Measurements from ENCODE around the gene CORO1C.

CORO1C gene

DNA sequence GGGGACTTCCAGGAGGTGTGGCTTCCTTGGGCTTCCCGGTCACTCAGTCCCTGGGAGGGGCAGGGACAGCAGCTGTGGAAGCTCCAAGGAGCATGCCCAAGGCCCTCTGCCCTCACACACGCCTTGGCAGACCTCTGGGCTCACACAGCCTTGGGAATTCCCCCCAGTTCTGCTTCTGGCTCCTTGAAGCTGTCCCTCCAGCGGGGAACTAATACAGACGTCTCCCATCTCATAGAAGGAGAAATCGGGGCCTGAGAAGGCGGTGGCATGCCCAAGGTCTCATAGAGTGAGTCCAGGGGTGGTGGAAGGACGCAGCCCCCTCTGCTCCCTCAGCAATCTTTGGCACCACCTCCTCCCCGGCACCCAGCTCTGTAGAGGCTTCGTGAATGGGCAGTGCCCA, 117.8 kb downstream of the CORO1C start:
- no peak for FAIRE-seq

DNA sequence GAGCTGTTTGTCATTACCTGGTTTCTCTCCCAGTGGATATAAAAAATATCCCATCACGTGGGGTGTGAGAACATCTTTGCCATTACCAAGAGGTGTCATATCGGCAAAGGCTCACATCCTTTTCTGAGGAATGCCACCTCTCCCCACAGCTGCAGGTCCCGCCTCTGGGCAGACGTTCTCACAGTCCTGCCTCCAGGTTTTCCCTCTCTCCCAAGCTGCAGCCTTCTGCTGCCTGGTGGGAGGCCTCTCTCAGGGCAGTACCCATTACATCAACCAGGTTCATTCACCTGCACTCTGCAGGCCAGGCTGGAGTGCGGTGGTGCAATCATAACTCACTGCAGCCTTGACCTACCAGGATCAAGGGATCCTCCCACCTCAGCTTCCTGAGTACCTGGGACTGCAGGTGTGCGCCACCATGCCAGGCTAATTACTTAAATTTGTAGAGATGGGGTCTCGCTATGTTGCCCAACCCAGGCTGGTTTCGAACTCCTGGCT, 118.5 kb downstream of the CORO1C start:
- no peak for FAIRE-seq

DNA sequence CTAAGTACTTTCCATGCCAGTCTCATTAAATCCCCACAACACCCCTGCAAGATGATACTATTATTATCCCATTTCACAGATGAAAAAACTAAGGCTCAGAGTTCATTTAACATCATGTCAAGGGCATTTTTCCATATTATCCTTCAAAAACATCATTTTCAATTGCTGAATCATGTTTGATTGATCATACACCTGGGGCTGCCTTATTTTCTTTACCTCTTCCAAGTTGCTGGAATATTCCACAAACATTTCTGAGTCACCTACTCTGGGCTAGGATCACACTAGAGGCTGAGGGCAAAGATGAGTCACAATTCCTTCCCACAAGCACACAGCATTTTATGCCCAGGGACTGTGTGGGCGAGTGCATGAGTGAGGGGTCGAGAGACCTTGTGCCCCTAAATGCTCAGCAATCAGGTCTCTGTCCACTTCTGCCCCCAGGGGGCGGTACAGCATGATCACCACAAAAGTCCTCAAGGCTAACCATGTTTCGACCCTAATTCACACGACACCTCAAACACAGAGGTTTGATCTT, 119.4 kb downstream of the CORO1C start:
- no peak for FAIRE-seq

DNA sequence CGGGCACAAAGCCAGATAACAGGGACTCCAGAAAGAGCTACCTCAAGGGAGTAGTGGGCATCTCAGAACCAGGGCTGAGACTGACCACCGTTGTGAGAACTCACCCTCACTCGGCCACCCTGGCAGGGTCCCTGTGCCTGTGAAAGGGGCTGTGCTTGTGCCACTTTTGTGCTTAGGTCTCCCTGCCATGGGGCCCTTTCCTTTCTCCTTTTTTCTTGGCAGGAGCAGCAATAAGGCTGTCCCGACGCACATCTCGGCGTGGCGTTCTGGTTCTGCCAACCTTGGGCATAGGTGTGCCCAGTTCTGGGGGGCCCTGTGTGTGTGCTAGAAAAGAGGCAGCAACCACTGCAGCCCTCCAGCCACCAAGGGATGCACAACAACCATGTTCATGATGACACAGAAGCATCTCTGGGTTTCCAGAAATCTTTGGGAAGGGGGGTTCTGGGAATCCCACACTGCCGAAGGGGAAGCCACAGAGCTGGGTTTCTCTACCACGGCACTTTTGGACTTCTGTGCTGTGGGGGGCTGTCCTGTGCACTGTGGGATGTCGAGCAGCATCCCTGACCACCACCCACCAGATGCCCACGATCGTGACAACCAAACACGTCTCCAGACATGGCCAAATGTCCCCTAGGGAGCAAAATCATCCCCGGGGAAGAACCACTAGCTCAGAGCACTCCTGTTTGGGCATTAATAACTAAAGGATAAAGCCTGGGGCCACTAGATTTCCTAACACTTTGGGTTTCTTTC, 120.3 kb downstream of the CORO1C start:
- no peak for FAIRE-seq

DNA sequence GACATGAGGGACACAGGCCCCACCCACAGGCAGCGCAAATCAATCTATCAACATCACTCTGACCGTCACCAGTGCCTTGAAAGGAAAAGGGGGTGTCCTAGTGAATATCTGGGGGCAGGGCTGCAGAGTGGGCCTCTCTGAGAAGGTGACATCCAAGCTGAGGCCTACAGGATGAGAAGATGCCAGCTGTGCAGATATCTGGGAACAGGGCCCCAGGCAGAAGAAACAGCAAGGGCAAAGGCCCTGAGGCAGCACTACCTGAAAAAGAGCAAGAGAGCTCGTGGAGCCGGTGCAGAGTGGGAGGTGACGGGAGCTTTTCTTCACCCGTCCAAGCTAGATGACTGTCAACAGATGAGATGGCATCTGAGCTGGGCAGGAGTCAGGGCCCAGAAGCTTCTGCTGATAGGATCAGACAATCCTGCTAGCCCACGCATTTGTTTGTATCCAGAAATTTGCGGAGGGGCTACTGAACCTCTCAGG, 120.9 kb downstream of the CORO1C start:
- no peak for FAIRE-seq

DNA sequence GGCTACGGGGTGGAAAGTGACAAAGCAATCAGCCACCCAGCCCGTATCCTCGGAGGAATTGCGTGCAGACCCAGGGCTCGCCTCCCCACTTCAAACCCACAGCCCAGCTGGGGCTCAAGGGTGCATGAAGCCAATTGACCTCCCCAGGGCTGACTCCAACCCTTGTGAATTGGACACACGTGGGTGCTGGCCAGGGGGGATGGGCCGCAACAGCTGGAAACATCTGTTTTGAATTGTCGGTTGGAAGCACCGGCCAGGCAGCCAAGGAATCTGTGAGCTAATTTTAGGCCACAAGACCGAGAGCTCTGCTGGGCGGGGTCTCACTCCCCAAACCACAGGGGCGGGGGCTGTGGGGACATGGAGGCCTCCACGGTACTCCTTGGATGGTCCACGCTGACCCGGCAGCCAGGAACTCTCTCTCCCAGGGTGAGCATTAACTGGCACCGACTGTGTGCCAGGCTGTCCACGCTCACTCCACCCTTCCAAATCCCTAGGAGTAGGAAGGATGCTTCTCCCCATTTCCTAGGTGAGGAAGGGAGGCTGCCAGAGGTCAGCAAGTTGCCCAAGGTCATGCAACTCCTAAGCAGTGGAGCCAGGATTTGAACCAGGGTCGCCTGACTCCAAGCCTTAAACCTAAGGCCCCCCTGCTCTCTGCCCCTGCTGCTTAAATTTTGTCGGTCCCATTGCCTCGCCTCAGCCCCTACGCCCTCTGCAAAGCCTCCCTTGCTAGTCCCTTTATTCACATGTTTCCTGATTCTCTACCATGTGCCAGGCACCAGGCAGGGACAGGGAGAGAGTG, 121.6 kb downstream of the CORO1C start:
- FAIRE-seq: no peak

DNA sequence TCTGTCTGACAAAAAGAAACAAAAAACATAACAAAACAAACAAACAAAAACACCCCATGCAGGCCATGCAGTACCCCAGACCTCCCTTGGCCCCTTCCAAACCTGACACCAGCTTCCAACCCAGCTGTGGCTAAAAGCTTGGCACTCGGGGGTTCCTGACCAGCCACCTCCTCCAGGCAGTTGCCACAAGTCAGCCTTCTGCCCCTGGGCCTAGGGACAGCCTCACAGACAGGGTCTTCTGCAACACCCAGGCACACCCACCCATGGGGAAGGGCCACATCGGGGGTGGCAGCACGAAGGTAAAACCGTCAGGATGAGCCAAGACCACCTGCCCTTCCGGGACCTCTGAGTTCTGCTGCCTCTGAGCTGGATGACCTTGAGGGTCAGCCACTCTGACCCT, 122.7 kb downstream of the CORO1C start:
- FAIRE-seq: no peak

DNA sequence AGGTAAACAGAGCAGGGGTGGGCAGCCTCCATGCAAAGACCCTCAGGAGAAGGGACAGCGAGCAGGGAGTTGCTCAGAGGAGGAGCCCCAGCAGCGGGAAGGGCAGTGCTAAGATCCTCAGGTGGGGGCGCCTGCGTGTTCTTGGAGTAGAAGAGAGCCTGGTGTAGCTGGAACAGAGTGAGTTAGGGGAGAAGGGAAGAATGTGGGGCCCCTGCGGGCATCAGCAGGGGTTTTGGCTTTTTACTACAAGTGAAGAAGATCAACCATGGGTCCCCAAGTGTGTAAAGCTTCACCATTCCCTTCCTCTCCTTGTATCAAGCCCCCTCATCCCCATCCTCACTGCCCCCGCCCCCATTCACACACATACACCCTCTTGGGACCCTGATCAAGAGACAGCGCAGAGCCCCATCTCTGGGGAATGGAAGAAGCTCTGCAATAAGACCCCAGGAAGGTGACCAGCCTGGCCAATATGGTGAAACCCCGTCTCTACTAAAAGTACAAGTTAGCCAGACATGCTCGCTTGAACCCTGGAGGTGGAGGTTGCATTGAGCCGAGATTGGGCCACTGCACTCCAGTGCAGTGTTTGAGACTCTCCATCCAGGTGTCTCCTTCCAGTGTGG, 123.2 kb downstream of the CORO1C start:
- no peak for FAIRE-seq

DNA sequence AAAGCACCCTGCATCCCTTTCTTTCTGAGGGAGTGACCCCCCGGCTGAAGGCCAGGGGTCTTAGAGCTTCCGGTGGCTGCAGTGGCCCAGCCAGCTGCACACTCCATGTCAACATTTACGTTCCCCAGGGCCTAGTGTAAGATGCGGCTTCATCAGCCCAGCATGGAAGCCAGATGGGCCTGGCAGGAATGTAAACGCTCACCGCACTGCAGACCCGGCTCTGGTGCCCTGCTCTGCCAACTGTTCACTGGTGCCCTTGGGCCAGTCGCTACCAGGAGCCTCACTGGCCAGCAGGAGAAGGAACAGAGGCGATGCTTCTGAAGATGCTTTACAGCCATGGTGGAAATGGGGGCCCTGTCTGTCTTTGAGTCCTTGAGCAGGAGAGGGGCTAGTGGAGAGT, 124.8 kb downstream of the CORO1C start:
- no peak for FAIRE-seq

DNA sequence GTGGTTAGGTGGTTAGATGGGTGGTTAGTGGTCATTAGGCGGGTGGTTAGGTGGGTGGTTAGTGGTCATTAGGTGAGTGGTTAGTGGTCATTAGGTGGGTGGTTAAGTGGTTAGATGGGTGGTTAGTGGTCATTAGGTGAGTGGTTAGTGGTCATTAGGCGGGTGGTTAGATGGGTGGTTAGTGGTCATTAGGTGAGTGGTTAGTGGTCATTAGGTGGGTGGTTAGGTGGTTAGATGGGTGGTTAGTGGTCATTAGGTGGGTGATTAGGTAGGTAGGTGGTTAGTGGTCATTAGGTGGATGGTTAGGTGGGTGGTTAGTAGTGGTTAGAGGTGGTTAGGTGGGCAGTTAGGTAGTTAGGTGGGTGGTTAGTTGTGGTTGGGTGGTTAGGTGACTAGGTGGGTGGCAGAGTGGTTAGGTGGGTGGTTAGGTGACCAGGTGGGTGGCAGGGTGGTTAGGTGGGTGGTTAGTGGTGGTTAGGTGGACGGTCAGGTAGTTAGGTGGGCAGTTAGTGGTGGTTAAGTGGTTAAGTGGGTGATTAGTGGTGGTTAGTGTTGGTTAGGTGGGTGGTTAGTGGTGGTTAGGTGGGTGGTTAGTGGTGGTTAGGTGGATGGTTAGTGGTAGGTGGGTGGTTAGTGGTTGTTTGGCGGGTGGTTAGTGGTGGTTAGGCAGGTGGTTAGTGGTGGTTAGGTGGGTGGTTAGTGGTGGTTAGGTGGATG, 125.5 kb downstream of the CORO1C start:
- FAIRE-seq: no peak

DNA sequence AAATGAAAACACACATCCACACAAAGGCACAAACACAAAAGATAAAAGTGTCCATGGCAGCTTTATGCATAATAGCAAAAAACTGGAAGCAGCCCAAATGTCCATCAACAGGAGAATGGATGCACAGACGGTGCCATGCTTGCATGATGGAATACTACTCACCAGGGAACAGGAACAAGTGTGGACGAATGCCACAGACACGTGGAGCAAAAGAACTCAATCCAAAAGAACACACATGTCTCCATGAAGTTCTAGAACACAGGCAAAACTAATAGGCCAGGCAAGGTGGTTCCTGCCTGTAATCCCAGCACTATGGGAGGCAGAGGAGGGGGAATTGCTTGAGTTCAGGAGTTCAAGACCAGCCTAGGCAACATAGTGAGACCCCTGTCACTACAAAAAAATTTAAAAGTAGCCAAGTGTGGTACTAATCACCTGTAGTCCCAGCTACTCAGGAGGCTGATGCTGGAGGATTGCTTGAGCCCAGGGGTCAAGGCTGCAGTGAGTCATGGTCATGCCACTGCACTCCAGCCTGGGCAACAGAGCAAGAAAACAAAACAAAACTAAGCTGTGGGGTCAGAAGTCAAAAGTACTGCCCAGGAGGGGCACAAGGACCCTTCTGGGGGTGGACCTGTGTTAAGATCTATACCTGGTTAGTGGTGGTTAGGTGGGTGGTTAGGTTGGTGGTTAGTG, 126.2 kb downstream of the CORO1C start:
- FAIRE-seq: no peak

DNA sequence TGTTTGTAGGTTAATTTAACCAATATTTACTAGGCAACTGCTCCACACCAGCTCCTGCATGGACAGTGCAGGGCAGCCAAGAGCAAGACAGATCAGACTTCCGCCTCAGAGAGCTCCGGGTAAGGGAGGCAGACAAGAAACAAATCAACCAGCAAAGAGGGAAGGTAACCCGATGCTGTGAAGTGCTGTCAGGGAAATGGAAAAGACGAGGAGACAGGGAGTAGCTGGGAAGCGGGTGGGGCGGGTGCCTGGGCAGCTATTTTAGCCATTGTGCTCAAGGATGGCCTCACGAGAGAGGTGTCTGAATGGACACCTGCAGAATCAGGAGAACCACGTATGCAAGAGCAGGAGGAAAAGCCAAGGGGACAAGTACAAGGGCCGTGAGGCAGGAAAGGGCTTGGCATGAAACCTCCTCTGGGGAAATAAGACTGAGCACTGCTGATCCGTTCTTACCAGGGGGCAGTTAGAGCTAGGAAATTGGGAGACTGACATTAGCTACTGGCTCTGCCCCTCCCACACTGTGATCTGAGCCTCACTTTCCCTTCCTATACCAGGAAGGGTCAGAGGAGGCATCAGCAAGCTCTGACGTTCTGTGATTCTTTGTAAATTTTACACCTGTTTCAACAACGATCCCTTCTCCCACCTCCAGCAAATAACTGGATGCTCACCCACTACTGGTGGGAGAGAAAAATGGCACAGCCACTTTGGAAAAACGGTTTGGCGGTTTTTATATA, 126.9 kb downstream of the CORO1C start:
- no peak for FAIRE-seq

DNA sequence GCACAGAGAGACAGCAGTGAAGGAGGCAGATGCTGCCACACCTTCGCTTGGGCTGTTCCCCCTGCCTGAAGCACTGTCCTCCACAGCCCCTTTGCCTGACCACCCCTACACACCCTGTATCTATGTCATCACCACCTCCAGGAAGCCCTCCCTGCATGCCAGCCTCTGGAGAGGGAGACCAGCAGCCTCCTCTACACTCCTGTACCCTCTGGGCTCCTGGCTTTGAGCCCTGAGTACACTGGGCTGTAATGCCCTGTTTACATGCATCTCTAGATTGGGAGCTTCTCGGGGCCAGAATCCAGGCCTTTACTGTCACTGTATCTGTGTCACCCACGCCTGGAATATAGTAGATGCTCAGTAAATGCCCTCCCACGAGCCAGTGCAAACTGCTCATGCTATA, 127.6 kb downstream of the CORO1C start:
- no peak for FAIRE-seq

DNA sequence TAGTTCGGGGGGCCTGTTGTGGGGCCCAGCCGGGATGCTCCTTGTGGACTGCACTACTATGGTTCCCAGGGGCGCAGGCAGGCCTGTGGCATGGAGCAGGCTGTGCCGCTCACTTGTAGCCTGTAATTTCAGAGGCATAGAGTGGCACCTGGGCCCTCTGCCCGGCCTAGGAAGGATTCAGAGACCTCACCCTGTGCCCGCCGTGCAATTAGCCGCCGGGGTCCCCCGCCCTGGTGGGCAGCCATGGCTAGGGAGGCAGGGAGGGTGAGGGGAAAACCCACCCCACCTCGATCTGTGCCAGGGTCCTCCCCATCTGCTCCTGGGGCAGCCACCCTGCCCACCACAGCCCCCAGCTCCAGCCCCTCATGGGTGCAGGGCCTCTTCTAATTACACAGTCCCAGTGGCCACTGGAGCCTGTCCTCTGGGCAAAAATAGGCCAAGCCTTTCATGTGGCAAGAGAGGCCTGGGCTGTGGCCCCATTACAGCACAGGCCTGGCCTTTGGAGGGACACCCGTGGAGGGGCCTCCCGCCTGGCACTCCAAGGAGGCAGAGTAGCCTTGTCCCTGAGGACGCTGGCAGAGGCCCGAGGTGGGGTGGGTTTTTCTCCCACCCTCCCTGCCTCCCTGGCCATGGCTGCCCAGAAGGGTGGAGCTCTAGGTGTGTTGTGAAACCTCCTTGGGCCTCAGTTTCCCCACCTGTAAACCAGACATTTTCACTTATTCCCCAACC, 128.2 kb downstream of the CORO1C start:
- FAIRE-seq: no peak

DNA sequence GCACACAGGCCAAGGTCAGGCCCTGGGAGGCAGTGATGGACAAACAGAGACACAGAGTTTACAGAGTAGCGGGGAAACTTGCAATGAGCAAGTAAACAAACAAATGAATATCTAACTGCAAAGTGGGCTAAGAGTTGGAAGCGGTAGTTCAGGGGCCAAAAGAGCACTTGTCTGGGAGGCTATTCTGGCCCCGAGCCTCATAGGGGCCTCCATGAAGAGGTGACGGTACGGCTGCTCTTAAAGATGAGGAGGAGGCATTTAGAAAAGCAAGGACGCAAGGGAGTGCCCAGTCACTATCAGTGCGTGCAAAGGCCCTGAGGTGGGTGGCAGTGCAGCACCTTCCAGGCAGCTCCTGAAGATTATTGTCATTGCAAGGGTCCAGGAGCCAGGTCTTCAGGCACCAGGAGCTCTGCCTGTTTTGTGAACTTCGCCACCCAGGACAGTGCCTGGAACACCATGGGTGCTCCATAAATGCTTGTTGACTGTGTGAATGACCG, 129.1 kb downstream of the CORO1C start:
- FAIRE-seq: no peak

DNA sequence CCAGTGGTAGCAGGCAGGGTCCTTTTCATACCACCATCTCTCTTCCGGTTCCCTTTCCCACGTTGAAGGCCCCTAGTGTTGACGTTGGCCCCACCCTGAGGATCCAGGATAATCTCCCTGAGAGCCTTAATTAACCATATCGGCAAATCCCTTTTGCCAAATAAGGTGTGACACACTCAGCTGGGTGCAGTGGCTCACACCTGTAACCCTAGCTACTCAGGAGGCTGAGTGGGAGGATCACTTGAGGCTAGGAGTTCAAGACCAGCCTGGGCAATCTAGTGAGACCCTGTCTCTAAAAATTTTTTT, 130.7 kb downstream of the CORO1C start:
- no peak for FAIRE-seq

DNA sequence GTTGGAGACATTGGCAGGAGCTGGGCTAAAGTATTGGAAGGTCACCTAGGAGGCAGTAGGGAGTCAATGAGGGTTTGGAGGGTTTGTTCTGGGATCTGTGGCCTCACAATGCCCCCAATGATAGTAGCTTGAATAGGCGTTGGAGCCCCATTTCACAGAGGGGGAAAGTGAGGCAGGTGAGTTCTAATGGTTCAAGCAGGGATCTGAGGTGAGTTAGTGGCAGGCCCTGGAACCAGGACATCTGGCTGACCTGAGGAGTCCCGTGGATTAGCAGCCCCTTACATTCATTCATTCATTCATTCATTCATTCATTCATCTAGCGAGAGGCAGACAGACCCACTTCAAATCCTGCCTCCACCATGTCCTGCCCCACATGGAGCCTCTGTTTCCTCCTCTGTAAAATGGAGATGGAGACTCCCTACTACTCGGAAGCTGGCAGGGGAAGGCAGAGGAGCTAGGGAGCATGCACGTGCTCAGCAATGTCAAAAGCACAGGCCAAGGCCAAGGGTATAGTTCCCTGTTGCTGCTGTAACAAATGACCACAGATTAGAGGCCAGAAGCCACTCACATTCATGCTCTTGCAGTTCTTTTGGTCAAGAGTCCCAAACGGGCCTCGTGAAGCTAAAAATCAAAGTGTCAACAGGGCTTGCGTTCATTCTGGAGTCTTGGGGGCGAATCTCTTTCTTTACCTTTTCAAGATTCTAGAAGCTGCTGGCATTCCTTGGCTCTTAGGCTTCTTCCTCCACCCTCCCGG, 131.2 kb downstream of the CORO1C start:
- no peak for FAIRE-seq

DNA sequence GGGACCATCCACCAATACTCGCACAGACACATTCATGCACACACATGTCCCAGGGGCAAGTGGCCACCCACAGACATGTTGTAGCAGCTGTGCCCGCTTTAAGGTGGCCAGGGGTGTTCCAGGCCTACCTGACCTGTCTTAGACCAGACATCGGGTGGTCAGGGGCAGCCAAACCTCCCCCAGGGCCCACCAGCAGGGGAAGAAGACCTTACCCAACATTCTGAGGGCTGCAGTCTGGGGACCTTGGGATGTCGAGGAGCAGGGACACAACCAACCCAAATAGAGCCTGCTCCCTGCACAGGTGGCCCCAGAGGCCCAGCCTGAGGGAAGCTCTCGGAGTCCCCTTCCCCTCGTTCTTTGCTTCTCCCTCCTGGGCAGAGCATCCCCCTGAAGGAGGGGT, 131.8 kb downstream of the CORO1C start:
- no peak for FAIRE-seq

DNA sequence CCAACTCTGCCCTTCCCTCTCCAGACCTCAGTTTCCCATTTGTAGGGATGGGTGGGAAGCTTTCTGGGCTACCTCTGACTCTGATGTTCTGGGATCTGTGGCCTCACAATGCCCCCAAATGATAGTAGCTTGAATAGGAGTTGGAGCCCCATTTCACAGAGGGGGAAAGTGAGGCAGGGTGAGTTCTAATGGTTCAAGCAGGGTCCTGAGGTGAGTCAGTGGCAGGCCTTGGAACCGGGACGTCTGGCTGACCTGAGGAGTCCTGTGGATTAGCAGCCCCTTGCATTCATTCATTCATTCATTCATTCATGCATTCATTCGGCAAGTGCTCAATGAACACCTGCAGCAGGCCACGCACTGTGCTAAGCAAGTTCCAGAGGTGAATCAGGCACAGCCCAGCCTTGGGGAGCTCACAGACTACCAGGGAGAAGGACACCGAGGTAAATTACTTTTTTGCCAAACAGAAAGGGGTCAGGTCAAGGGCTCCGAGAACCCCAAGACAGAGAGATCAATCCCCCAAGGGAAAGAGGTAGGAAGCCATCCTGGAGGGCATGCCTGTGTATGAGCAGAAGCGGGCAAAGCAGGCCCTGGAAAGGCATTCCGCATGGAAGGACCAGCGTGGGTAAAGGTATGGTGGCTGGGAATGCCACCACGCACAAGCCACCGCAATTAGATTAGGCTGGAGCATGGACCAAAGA, 132.6 kb downstream of the CORO1C start:
- FAIRE-seq: no peak
